B cell (primary cell): Measurements from ENCODE around the gene MED15.

ENCODE experiments used
- EZH2 ChIP-seq: IDR thresholded peaks from 2 replicates; pipeline ENCODE4 v1.6.1; 2012; ENCODE audit warnings: borderline replicate concordance, low read depth, mild to moderate bottlenecking, moderate library complexity, low read length; ENCODE audit not compliant: insufficient read depth, poor library complexity, severe bottlenecking
- TF ChIP-seq, protein P1 (sequence below): fragments of 200-600 bp; IDR thresholded peaks from one replicate; pipeline ENCODE4 v1.8.0; 2022; ENCODE audit warnings: antibody characterized with exemption, mild to moderate bottlenecking

DNA sequence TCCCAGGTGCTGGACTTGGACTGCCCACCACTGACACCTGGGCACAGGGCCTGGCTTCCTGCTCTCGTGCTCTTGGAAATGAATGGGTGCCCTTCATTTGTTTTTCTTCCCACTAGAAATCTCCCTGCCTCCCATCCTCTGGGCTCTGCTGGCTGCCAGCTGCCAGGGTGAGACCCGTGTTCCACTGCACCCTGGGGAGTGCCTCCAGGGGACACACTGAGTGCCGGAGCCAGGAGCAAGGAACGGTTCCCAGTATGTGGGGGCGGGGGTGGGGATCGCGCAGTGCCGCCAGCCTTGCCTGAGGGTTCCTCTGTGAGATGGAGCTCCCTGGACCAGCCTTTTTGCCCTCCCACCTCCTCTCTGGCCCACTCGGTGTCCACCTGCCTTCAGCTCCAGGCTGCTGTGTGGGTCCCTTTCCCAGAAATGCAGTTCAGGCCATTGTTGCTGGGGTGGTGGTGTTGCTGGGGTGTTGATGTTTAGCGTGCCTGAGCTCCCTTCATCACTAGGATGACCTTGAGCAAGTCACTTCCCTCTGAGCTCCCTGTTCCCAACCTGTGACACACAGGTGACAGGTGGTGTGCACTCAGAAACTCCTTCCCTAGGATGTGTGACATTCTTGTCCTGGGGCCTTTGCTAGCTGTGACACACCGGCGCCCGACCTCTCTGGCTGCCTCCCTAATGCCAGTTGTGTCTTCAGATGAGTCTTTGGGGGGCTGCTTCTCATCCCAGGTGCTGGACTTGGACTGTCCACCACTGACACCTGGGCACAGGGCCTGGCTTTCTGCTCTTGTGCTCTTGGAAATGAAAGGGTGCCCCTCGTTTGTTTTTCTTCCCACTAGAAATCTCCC, 72.1 kb downstream of the MED15 start:
- TF ChIP-seq, protein P1, sequence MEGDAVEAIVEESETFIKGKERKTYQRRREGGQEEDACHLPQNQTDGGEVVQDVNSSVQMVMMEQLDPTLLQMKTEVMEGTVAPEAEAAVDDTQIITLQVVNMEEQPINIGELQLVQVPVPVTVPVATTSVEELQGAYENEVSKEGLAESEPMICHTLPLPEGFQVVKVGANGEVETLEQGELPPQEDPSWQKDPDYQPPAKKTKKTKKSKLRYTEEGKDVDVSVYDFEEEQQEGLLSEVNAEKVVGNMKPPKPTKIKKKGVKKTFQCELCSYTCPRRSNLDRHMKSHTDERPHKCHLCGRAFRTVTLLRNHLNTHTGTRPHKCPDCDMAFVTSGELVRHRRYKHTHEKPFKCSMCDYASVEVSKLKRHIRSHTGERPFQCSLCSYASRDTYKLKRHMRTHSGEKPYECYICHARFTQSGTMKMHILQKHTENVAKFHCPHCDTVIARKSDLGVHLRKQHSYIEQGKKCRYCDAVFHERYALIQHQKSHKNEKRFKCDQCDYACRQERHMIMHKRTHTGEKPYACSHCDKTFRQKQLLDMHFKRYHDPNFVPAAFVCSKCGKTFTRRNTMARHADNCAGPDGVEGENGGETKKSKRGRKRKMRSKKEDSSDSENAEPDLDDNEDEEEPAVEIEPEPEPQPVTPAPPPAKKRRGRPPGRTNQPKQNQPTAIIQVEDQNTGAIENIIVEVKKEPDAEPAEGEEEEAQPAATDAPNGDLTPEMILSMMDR, result no peak
- TF ChIP-seq EZH2, result no peak
